Epidermal melanocyte (primary cell): ENCODE measurements around the gene SRRM4.

Source experiments
- DNase-seq: peaks from one replicate; pipeline ENCODE4 v3.0.0; 2011; ENCODE audit warnings: low spot score; ENCODE audit not compliant: insufficient read length

The SRRM4 gene

DNA sequence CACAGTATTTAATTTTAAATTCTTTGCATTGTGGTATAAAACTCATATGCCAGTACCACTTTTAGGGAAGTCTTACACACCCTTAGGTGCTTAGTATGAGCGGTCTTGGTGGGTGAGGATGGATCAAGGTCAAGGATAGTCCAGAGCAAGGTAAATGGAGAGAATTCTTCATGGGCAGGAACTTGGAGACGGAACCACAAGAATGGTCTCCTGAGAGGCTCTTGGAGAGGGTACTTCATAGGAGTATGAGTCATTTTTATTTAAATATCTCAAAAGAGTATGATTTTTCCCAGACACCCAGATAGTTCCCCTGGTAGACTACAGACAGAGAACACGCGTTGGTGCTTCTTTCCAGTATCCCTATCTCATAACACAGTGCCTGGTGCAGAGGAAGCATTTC lies 219.3 kb downstream of the SRRM4 start:
- DNase-seq: no peak

DNA sequence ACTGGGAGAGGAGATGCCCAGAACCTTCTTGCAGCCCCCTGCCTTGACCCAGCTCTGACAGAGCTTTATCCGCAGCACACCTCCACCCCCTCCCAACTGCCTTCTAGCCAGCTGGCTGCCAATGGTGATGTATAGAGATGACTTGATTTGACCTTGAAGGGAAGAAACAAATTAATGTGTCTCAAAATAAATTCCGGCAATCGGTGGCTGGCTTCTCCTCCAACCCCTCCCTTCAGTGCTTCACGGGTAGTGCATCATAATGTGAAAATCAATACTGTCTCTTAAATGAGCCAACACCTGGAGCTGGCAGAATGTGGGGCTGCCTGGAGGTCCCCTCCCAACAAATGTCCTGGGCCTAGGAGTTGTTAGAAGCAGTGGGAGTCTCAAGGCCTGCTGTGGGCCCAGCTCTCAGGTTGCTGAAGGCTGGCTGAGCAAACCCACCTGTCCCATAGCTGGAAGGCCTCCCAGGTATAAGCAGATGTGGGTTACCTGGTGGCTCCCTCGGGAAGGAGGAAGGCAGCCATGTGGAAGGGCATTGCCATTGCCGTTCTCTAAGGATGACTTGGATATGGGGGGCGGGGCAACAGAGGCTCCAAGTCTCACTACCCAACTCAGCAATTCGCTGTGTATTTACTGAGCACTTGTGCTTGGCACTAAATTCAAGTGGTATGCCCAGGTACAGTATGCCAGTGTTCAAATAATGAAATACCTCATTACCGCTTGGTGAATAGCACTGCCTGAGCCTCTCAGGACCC lies 220.6 kb downstream of the SRRM4 start:
- DNase-seq: no peak

DNA sequence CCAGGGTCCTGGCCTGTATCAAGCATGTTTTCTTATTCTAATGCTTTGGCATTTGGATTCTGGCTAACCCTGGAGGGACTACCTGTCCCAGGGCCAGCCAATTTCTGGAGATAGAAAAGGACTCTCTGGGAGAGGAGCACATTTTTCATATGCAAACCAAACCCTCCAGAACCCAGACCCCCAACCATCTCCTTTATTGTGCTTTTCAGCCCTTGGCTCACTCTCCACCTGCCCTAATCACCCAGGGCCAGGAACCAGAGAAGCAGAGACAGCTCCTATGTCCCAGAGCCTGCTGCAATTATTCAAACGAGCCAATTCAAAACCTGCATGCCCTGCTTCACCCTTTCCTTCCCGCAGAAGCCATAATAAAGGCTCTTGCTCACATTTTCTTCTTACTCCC lies 221.2 kb downstream of the SRRM4 start:
- no peak for DNase-seq

DNA sequence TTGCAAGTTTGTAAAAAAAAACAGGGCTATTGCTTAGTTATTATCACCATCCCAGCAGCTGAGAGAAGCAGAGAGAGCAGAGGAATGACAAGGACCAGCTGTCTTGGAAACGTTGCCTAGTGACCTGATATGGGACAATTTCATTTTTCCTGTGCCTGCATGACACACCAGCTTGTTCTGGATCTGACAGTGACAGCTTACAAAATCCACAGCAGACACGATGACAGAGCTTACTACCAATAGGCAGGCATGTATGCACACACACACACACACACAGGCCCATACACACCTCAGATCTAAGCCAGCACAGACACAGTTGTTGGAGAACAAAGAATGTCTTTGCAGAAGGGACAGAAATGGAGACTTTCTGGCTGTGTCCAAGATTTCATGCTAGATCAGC lies 222.8 kb downstream of the SRRM4 start:
- DNase-seq: no peak

DNA sequence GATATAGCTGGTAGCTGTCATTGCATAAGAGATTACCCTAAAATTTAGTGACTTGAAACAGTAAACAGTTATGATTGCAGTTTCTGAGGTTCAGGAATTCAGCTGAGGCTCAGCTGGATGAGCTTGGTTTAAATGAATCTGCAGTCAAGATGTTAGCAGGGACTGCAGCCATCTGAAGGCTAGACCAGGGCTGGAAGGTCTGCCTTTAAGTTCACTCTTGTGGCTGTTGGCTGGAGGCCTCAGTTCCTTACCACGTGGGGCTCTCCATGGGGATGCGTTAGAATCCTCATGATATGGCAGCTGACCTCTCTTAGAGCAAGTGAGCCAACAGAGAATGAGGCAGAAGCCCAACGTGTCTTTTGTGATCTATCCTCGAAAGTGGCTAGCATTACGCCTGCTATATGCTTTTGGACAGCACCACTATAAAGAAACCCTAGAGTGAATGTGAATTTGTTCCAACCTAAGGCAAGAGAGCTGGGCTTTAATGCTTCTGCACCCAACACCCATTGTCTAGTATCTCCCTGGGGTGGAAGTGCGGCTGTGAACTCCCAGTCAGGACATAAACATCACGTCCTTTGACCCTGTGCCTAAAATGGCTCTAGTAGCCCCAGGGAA lies 223.4 kb downstream of the SRRM4 start:
- DNase-seq: no peak

DNA sequence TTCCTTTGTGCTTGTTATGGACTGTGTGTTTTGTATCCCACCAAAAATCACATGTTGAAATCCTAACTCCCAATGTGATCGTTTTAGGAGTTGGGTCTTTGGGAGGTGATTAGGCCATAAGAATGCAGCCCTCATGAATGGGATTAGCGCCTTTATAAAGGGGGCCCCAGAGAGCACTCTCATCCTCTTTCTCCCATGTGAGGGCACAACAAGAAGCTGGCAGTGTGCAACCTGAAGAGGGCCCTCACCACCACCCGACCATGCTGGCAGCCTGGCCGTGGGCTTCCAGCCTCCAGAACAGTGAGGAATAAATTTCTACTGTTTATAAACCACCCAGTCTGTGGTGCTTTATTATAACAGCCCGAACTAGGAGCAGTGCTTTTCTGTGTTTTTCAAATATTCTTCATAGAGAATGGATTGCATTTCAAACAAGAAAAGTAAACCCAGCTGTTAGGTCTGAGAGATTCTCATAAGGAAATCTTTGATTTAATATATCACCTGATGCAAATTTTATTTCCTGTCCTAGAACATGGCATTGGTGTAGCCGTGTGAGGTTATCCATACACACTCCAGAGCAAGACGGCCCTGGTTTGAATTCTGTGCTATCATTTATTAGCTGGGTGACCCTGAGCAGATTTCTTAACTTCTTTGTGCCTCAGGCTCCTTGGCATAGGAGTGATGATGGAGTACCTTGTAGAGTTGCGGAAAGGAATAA lies 225.2 kb downstream of the SRRM4 start:
- no peak for DNase-seq

DNA sequence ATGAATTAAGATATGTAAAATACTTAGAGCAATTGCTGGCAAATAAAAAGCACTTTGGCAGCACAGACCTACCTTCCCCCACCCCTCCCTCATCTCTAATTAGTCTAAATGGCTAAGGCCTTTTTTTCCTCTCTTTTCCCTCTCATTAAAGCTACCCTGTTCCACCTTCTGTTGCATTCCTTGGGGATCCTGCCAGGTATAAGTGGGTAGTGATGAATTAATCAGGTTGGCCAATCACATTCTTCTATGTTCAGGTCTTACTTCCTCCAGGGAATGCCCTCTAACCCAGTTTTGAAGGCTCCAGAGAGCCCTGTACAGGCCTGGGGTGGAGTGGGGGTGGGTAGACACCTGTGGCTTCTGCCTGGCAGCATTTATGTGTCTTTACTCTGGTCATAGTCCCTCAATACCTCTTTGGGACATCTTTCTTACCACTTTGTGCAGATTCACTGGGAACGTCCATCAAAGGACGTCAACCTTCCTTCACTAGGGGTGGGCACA lies 225.8 kb downstream of the SRRM4 start:
- no peak for DNase-seq

DNA sequence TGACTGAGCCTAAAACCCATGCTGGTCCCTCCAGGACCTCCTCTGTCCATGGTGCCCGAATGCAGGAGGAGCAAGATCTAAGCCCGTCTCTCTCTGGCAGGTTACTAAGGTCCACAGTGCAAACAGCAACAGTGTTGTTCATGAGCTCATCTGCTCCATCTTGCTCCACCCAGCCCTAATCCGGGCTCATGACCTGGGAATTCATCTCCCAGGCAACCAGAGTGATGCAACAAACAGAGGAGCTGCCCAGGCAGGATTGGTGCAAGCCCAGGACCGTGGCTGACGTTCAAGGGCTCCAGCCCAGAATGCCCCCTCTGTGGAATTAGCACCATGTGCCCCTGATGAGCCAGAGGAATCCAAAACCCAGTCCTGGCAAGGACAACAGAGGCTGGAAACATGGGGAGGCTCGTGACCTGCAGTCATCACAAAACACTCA lies 227.3 kb downstream of the SRRM4 start:
- no peak for DNase-seq

DNA sequence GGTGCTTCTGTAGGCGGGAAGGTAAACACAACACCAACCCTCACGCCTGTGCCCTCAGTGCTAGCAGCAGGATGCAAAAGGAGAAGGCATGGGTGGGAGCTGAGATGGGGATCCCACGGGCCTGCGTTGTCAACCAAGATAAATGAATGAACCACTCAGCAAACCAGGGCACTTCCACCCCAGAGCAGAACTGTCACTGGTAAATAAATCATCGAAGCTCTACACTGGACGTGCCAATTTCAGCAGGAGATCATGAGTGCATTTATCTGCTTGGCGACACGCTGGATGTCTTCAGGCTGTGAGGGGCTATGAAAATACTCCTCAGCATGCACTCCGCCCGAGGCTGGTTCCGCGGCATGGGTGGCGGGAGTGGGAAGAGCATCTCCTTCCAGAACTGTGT lies 230.5 kb downstream of the SRRM4 start:
- no peak for DNase-seq
